Measurements from ENCODE around the gene RALGAPA1. TPM values are rescaled to one million over a fixed set of nuclear protein-coding genes. Genes with fewer than 3 reads are reported as not detected.

RALGAPA1 gene
- total and polyA plus RNA-seq, 2 donors (not counting 1 experiment from before 2014, with no cell fraction given): 17.3 to 94.0 TPM

GRCh38 chr14:35669782-35670181 is 139.3 kb downstream of the RALGAPA1 start:
- Mint-ChIP-seq H3K4me1 (no peaks in the 10 kb centered on the region), H3K9me3 (ENCODE audit: insufficient read depth) (no peaks in the 10 kb centered on the region), H3K27me3 (no peaks in the 10 kb centered on the region), H3K27ac (no peak overlapping the region), H3K4me3 (no peak overlapping the region)
- H3K79me2 ChIP-seq (ENCODE audit: control insufficient read depth, insufficient read depth, low read length): no peaks in the 10 kb centered on the region
- no peak overlapping the region for H2AFZ ChIP-seq (ENCODE audit: insufficient read depth, low read depth, low read length, poor library complexity, severe bottlenecking)
- H3K27ac ChIP-seq (ENCODE audit: low read length in 2 of 2): no peak overlapping the region
- H3K4me3 ChIP-seq (ENCODE audit: control extremely low read depth in 1 of 5, extremely low read depth in 1 of 5, insufficient read depth in 1 of 5, low read depth in 2 of 5, low read length in 4 of 5): no peak overlapping the region
- no CpG with 5 or more reads among the region's 3 CpGs for WGBS (ENCODE audit: insufficient coverage)
- H3K36me3 ChIP-seq (replicated peaks in 1 of 2; ENCODE audit: control extremely low read depth in 1 of 2, control insufficient read depth in 1 of 2, extremely low read depth in 1 of 2, insufficient read depth in 2 of 2, low read length in 1 of 2): peaks cover 7 to 13% of the 10 kb centered on the region in 2 experiments
- H4K20me1 ChIP-seq (ENCODE audit: control insufficient read depth, insufficient read depth, low read length, poor library complexity, severe bottlenecking): no peaks in the 10 kb centered on the region
- H3K4me2 ChIP-seq (replicated peaks; ENCODE audit: low read depth, low read length, poor library complexity, severe bottlenecking): no peak overlapping the region
- no peak for ATAC-seq (ENCODE audit: low read depth)
- H3K27me3 ChIP-seq (replicated peaks in 1 of 4; ENCODE audit: control extremely low read depth in 1 of 4, control insufficient read depth in 3 of 4, insufficient read depth in 4 of 4, low read length in 3 of 4): no peaks in the 10 kb centered on the region
- ChIA-PET CTCF (interaction anchor here (1.3 to 1.4 kb wide), 2 partner anchors 17 to 25 kb away, joined by 3 to 4 read pairs; no protein-coding TSS in a partner anchor), POLR2A (no interaction called here)
- TF ChIP-seq EZH2 (IDR thresholded peaks at IDR 0.05; ENCODE audit: borderline replicate concordance, insufficient read depth, low read depth, low read length, poor library complexity, severe bottlenecking) (no peak), CTCF (IDR thresholded peaks at IDR 0.05) (no peak)
- no peaks in the 10 kb centered on the region for H3K4me1 ChIP-seq (ENCODE audit: control insufficient read depth in 2 of 2, insufficient read depth in 2 of 2, low read length in 2 of 2)
- no peak for DNase-seq
- H3K9me3 ChIP-seq (ENCODE audit: control extremely low read depth in 1 of 3, control insufficient read depth in 2 of 3, insufficient read depth in 1 of 3, low read length in 2 of 3): no peaks in the 10 kb centered on the region
- no peak overlapping the region for H3K9ac ChIP-seq (ENCODE audit: low read length)
- intact Hi-C loops (cut with micrococcal nuclease): no loop called here

GRCh38 chr14:35666429-35667043 is 142.6 kb downstream of the RALGAPA1 start:
- Histone ChIP-seq H3K27ac (ENCODE audit: low read length in 2 of 2) (no peak overlapping the region), H2AFZ (ENCODE audit: insufficient read depth, low read depth, low read length, poor library complexity, severe bottlenecking) (no peak overlapping the region), H3K9ac (ENCODE audit: low read length) (no peak overlapping the region), H3K4me2 (replicated peaks; ENCODE audit: low read depth, low read length, poor library complexity, severe bottlenecking) (no peak overlapping the region), H3K4me1 (ENCODE audit: control insufficient read depth in 2 of 2, insufficient read depth in 2 of 2, low read length in 2 of 2) (no peaks in the 10 kb centered on the region), H3K9me3 (ENCODE audit: control extremely low read depth in 1 of 3, control insufficient read depth in 2 of 3, insufficient read depth in 1 of 3, low read length in 2 of 3) (no peaks in the 10 kb centered on the region), H3K36me3 (replicated peaks in 1 of 2; ENCODE audit: control extremely low read depth in 1 of 2, control insufficient read depth in 1 of 2, extremely low read depth in 1 of 2, insufficient read depth in 2 of 2, low read length in 1 of 2) (peaks cover 2 to 24% of the 10 kb centered on the region in 2 experiments), H4K20me1 (ENCODE audit: control insufficient read depth, insufficient read depth, low read length, poor library complexity, severe bottlenecking) (no peaks in the 10 kb centered on the region), H3K4me3 (ENCODE audit: control extremely low read depth in 1 of 5, extremely low read depth in 1 of 5, insufficient read depth in 1 of 5, low read depth in 2 of 5, low read length in 4 of 5) (no peak overlapping the region), H3K79me2 (ENCODE audit: control insufficient read depth, insufficient read depth, low read length) (no peaks in the 10 kb centered on the region), H3K27me3 (replicated peaks in 1 of 4; ENCODE audit: control extremely low read depth in 1 of 4, control insufficient read depth in 3 of 4, insufficient read depth in 4 of 4, low read length in 3 of 4) (no peaks in the 10 kb centered on the region)
- CTCF ChIA-PET: interaction anchor here (0.6 kb wide), 1 partner anchor 21 kb away, joined by 4 read pairs; no protein-coding TSS in a partner anchor
- ATAC-seq (ENCODE audit: low read depth) (no peak), DNase-seq (no peak)
- H3K4me1 Mint-ChIP-seq: no peaks in the 10 kb centered on the region
- H3K27me3 Mint-ChIP-seq: no peaks in the 10 kb centered on the region
- TF ChIP-seq CTCF (IDR thresholded peaks at IDR 0.05): no peak
- no peak for TF ChIP-seq EZH2 (IDR thresholded peaks at IDR 0.05; ENCODE audit: borderline replicate concordance, insufficient read depth, low read depth, low read length, poor library complexity, severe bottlenecking)
- H3K27ac Mint-ChIP-seq: no peak overlapping the region
- no peak overlapping the region for H3K4me3 Mint-ChIP-seq
- H3K9me3 Mint-ChIP-seq (ENCODE audit: insufficient read depth): no peaks in the 10 kb centered on the region
- POLR2A ChIA-PET: no interaction called here
- intact Hi-C loops (cut with micrococcal nuclease): no loop called here
